T47D (cell line): Measurements from ENCODE around the gene DNAH2.

Source experiments
- DNase-seq, 2 experiments: peaks; one replicate each; pipeline versions ENCODE4 v3.0.0 to v3.0.0-alpha.2; 2011 to 2012; ENCODE audit warnings: low read depth in 1 of 2, low spot score in 1 of 2
- JUND ChIP-seq: IDR thresholded peaks from 2 replicates; pipeline ENCODE4 v1.6.1; 2012; ENCODE audit warnings: low read depth
- in situ Hi-C: cut with HindIII; loops from 2 replicates; pipeline ENCODE4 v1.10.0; 2016; ENCODE audit warnings: low sequenced_read_pairs, low pct_unique_long_range_greater_than_20kb

DNAH2 gene, protein sequence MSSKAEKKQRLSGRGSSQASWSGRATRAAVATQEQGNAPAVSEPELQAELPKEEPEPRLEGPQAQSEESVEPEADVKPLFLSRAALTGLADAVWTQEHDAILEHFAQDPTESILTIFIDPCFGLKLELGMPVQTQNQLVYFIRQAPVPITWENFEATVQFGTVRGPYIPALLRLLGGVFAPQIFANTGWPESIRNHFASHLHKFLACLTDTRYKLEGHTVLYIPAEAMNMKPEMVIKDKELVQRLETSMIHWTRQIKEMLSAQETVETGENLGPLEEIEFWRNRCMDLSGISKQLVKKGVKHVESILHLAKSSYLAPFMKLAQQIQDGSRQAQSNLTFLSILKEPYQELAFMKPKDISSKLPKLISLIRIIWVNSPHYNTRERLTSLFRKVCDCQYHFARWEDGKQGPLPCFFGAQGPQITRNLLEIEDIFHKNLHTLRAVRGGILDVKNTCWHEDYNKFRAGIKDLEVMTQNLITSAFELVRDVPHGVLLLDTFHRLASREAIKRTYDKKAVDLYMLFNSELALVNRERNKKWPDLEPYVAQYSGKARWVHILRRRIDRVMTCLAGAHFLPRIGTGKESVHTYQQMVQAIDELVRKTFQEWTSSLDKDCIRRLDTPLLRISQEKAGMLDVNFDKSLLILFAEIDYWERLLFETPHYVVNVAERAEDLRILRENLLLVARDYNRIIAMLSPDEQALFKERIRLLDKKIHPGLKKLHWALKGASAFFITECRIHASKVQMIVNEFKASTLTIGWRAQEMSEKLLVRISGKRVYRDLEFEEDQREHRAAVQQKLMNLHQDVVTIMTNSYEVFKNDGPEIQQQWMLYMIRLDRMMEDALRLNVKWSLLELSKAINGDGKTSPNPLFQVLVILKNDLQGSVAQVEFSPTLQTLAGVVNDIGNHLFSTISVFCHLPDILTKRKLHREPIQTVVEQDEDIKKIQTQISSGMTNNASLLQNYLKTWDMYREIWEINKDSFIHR (N-terminal part only)

DNA sequence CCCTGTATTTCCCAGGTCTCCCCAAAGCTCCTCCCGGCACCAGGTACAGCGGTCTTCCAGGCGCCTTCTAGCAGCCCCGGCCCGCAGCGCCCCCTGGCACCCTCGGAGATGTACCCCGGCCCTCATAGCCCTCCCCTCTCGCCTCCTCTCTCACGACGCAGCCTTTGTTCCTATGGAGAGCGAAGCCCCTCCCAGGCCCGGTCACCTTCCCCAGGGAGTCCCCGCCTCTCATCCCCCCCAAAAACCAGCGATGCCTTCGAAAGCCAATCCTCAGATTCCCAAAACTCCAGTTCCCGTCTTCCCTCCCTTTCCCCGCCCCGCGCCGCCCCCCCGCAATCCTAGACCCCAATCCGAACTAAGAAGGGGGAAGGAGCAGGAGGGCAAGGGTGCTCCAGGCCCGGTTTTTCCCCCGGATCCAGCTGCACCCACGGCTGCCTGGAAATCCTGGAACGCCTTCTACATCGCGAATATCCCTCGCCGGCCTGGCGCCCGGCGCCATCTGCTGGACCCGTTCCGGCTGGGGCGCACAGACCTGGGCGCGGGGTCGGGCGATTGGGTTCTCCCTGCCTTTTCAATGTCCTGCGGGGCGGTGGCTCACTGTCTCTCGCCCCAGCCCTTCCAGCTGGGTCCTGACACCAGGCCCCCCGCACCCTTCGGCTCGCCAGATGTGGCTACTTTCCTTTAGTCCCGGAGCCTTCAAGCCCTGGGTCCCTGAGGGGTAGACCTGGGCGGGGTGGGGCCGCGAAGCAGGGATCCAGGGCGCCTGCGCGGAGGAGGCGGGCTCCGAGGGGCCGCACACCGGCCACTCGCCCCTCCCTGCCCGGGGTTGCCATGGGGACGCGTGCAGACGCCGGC lies at the start of gene DNAH2:
Gene DNAH2 (plus strand): TSS at position 844 of the 855 bp plus-strand sequence. CDS start 1,991 bp downstream, outside the sequence.
- peak; percentile 56 to 91 for DNase-seq
- TF ChIP-seq JUND = peak; percentile 51; the same call in 1 of the 2 replicates
- in situ Hi-C loops = no loop called here

DNA sequence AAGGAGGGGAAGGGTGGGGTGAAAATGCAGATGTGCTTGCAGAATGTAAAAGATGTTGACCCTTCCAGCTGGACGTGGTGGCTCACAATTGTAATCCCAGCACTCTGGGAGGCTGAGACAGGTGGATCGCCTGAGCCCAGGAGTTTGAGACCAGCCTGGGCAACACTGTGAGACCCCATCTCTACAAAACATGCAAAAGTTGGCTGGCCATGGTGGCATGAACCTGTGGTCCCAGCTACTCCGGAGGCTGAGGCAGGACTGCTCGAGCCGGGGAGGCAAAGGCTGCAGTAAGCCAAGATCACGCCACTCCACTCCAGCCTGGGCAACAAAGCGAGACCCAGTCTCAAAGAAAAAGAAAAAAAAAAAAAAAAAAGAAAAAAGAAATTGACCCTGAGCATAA lies 49.1 kb upstream of the DNAH2 start:
- no peak for DNase-seq
- in situ Hi-C loops = no loop called here
- TF ChIP-seq JUND = no peak

DNA sequence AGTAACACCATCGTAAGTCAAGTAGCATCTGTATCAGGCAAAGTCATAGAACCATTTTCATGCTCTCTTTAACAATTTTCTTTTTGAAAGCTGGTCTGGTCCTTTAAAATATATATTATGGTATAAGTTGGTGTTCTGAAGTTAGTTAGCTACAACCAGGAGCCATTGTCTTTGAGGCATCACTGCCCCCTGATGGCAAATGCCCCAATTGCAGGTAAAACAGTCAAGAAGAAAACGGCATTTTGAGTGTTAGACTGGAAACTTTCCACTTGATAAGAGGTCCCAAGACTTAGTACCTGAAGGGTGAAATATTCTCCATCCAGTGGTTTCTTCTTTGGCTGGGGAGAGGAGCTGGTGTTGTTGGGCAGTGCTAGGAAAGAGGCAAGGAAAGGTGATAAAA lies 44.3 kb upstream of the DNAH2 start:
- no peak for DNase-seq
- in situ Hi-C loops = no loop called here
- TF ChIP-seq JUND = no peak

DNA sequence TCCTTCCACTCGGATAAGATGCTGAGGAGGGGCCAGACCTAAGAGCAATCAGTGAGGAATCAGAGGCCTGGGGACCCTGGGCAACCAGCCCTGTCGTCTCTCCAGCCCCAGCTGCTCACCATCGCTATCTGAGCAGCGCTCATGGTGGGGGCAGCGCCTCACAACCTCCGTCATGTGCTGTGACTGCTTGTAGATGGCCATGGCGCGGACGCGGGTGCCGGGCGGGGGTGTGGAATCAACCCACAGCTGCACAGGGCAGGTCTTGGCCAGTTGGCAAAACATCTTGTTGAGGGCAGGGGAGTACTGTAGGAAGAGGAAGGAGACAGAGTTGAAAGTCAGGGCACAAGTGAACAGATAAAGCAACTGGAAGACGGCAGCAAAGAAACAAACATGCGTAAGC lies 42.6 kb upstream of the DNAH2 start:
- in situ Hi-C loops = no loop called here
- DNase-seq = no peak
- no peak for TF ChIP-seq JUND

DNA sequence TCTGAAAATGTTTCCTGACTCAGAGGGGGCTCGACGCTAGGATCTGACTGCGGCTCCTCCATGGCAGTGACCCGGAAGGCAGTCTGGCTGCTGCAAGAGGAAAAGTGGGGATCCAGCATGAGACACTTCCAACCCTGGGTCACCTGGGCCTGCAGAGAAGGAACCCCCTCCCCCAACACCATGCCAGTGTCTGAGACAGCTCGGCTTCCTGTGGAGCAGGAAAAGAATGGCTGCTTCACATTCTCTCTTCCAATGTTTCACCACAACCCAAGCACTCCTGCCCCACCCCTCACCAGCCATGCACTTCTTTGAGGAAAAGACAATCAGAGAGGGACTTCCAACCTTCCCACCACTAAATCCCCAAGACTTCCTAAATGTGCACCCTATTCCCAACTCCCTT lies 41.0 kb upstream of the DNAH2 start:
- in situ Hi-C loops = no loop called here
- no peak for TF ChIP-seq JUND
- no peak for DNase-seq

DNA sequence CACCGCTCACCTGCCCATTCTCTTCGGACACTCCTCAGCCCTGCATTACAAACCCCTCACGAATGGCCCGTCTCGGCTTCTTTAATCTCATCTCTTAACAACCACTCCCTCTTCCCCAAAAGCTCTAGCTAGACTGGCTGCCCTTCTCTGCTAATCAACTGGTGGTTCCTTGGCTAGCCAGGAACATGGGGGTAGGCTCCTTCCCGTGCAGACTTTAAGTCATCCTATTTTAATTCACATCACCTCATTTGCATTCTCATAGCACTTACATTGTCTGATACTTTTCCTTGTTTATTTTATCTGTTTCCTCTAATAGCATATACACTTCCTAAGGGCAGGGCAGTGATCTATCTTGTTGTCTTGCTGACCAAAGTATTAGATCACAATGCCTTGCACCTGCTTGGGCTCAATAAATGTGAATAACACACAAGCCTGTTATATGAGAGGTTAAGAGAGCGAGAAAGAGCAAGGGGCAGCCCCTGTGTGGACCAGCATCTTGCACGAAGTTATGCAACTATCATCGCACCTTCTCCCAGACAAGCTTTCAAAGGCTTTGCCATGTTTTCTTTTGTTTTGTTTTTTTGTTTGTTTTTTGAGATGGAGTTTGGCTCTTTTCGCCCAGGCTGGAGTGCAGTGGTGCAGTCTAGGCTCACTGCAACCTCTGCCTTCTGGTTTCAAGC lies 40.0 kb upstream of the DNAH2 start:
- in situ Hi-C loops = no loop called here
- no peak for DNase-seq
- TF ChIP-seq JUND = no peak

DNA sequence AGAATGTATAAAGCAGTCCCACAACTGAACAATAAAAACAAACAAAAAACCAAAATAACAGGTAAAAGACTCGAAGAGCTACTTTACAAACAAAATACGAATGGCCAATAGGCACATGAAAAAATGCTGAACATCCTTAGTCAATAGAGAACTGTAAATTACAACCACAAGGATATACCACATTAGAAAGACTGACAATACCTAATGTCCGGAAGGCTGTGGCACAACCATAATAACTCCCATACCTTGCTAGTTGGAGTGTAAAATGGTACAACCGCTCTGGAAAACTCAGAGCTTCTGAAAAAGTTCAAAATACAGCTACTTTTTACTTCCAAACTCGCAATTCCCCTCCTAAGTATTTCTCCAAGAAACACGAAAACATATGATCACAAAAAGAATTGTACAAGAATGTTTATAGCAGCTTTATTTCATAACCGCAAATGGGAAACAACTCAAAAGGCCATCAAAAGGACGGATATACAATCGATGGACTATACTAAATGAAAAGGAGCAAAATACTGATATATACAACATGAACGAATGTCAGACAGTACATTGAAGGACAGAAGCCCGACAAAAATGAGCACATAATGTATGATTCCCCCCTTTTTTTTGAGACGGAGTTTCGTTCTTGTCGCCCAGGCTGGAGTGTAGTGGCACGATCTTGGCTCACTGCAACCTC lies 32.6 kb upstream of the DNAH2 start:
- no peak for DNase-seq
- in situ Hi-C loops = no loop called here
- no peak for TF ChIP-seq JUND

DNA sequence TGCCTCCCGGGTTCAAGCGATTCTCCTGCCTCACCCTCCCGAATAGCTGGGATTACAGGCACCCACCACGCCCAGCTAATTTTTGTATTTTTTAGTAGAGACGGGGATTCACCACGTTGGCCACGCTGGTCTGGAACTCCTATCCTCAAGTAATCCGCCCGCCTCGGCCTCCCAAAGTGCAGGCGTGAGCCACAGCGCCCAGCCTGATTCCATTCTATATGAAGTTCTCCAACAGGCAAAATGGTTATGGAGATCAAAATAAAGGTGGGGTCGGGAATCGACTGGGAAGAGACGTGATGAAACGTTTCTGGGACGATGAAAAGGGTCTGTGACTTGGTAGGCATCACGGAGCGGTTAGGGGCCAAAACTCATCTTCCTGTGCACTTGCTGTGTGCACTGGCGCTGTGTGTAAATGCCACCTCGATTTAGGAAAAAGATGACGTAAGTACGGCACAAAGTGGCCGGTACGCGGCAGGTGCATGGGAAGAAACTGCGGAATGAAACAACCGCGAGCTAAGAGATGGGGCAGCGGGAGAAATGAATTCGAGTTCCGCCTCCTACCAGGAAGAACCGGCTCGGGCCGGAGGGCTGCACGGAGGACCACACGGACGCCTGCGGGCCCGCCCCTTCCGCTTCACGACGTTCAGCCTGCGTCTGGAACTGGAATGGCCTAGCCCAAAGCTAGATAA lies 31.9 kb upstream of the DNAH2 start:
- in situ Hi-C loops = no loop called here
- peak; percentile 43 to 95 for DNase-seq
- TF ChIP-seq JUND = no peak; the same call in 1 of the 2 replicates

DNA sequence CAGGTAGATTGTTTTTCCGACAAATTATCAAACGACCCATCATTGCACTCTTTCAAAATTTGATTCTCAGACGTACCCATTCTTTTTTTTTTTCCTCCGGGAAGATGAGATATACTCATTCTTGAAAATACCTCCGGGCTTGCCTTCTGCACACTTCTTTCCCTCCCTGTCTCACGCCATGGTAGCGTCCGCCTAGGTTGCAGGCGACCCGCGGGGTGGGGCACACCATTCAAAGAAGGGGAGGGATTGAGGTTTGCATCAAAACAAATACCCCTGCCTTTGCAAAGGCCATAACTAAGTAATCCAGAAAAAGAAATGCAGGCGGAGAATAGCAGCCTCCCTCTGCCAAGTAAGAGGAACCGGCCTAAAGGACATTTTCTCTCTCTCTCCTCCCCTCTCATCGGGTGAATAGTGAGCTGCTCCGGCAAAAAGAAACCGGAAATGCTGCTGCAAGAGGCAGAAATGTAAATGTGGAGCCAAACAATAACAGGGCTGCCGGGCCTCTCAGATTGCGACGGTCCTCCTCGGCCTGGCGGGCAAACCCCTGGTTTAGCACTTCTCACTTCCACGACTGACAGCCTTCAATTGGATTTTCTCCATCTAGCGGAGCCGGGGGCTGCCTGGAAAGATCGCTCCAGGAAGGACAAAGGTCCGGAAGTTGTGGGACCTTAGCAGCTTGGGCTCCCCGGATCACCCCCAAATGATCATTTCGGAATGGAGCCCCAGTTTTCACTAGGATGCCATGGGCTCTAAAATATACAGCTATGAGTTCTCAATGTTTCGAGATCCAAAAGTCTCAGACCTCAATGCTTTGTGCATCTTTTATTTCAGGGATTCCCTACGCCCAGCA lies 31.1 kb upstream of the DNAH2 start:
- peak in 1 of 2 experiments; percentile 21 for DNase-seq
- in situ Hi-C loops = no loop called here
- no peak for TF ChIP-seq JUND
